K562 (cell line): Measurements from ENCODE around the gene USP38. TPM values are rescaled to one million over a fixed set of nuclear protein-coding genes. Genes with fewer than 3 reads are reported as not detected.

Source experiments
- ATAC-seq: fragments of 200-7000 bp; cut with Tn5 transposase; 3 replicates; pipeline ENCODE4 v1.9.1; 2020; ENCODE audit warnings: moderate library complexity
- BruUV-seq: library from RNA; stranded (reverse); fragments of 400-500 nt; replicated peaks from 2 replicates; lab custom pipeline; 2021; lab: Mats Ljungman, UMichigan
- CTCF ChIA-PET: fragments of 300-600 bp; formaldehyde crosslinking; extraction: SDS; loops from one replicate; lab custom pipeline; 2021; ENCODE audit warnings: low intra/inter-chr PET ratio; lab: Yijun Ruan, JAX
- POLR2A ChIA-PET: fragments of 300-600, 350-650 bp; sonication (Branson Sonifier 250); formaldehyde crosslinking; extraction: SDS; loops from one replicate; lab custom pipeline; 2021; ENCODE audit warnings: antibody characterized with exemption, inconsistent platforms; lab: Yijun Ruan, JAX
- DNase-seq, 4 experiments: peaks; one replicate each; pipeline versions ENCODE4 v3.0.0 to v3.0.0-alpha.2; 2011 to 2018; ENCODE audit warnings: low spot score in 3 of 4, mixed read lengths in 3 of 4; ENCODE audit errors: extremely low read depth in 1 of 4
- FAIRE-seq: peaks from 2 replicates; lab custom pipeline; 2011; peaks lifted over from hg19 to GRCh38; lab: Jason Lieb, UNC
- H2AFZ ChIP-seq: 2 replicates; pipeline ENCODE4 v1.6.0; 2011; ENCODE audit warnings: low read depth, low read length, control low read depth, inconsistent platforms
- H3K27ac ChIP-seq: fragments of 200-600 bp; 3 replicates; pipeline ENCODE4 v1.8.0; 2011; ENCODE audit warnings: low read depth, mild to moderate bottlenecking, control low read depth, inconsistent platforms, low read length, moderate library complexity, mixed read lengths; ENCODE audit errors: extremely low read depth
- H3K27me3 ChIP-seq, 2 experiments: fragments of 300-600 bp in 1 of 2; 2 replicates in 1 of 2; 3 replicates in 1 of 2; pipeline versions ENCODE4 v1.6.0 to v1.8.0; 2011; ENCODE audit warnings: inconsistent platforms in 2 of 2, low read length in 2 of 2, mild to moderate bottlenecking in 1 of 2, mixed read lengths in 1 of 2, moderate library complexity in 1 of 2; ENCODE audit not compliant: control insufficient read depth in 2 of 2, insufficient read depth in 2 of 2
- H3K36me3 ChIP-seq: fragments of 300-600 bp; 3 replicates; pipeline ENCODE4 v1.8.0; 2011; ENCODE audit warnings: mild to moderate bottlenecking, low read length, inconsistent platforms; ENCODE audit not compliant: control insufficient read depth, insufficient read depth
- H3K4me1 ChIP-seq, 2 experiments: fragments of 200-600 bp in 1 of 2; replicated peaks in 1 of 2; 2 replicates in 1 of 2; 3 replicates in 1 of 2; pipeline versions ENCODE4 v1.5.1 to v1.8.0; 2011; ENCODE audit warnings: inconsistent platforms in 2 of 2, low read length in 2 of 2, mild to moderate bottlenecking in 1 of 2, mixed read lengths in 1 of 2, moderate library complexity in 1 of 2; ENCODE audit not compliant: control insufficient read depth in 2 of 2, insufficient read depth in 2 of 2
- H3K4me2 ChIP-seq: 2 replicates; pipeline ENCODE4 v1.6.1; 2011; ENCODE audit warnings: low read length, control low read depth, inconsistent platforms, mixed read lengths; ENCODE audit not compliant: insufficient read depth
- H3K4me3 ChIP-seq: fragments of 200-600 bp; sonication (generic), shearing (Covaris generic); 2 replicates; pipeline ENCODE4 v1.5.1; 2016; ENCODE audit warnings: control low read depth, inconsistent platforms
- H3K79me2 ChIP-seq: fragments of 200-600 bp; 3 replicates; pipeline ENCODE4 v1.8.0; 2011; ENCODE audit warnings: low read length, inconsistent platforms; ENCODE audit not compliant: control insufficient read depth, insufficient read depth
- H3K9ac ChIP-seq, 2 experiments: 2 replicates each; pipeline versions ENCODE4 v1.6.0 to v1.6.1; 2011; ENCODE audit warnings: low read depth in 2 of 2, low read length in 2 of 2, control low read depth in 1 of 2, inconsistent platforms in 1 of 2, mild to moderate bottlenecking in 1 of 2, mixed read lengths in 1 of 2; ENCODE audit not compliant: insufficient read depth in 1 of 2
- H3K9me1 ChIP-seq: one replicate; pipeline ENCODE4 v1.6.0; 2011; ENCODE audit warnings: inconsistent platforms, mild to moderate bottlenecking, low read length, moderate library complexity; ENCODE audit not compliant: control insufficient read depth, insufficient read depth
- H3K9me3 ChIP-seq: replicated peaks from 2 replicates; pipeline ENCODE4 v1.5.1; 2011; ENCODE audit warnings: low read depth, low read length, inconsistent platforms; ENCODE audit not compliant: control insufficient read depth, insufficient read depth
- H4K20me1 ChIP-seq: replicated peaks from 2 replicates; pipeline ENCODE4 v1.6.1; 2011; ENCODE audit warnings: low read length, inconsistent platforms, mixed read lengths; ENCODE audit not compliant: control insufficient read depth, insufficient read depth
- C11orf30 ChIP-seq: fragments of 450-650 bp; IDR thresholded peaks from 2 replicates; pipeline ENCODE4 v1.6.1; 2016; ENCODE audit warnings: low read depth, mild to moderate bottlenecking
- E2F1 ChIP-seq: sonication (generic); formaldehyde crosslinking; IDR thresholded peaks from 2 replicates; pipeline ENCODE4 v1.8.1; 2023; ENCODE audit warnings: mild to moderate bottlenecking, missing genetic modification reagents, moderate library complexity
- SAFB ChIP-seq: fragments of 200-400 bp; formaldehyde crosslinking; IDR thresholded peaks from 2 replicates; pipeline ENCODE4 v1.6.1; 2017; ENCODE audit warnings: low read depth, low read length, borderline replicate concordance
- UBTF ChIP-seq, 2 experiments: IDR thresholded peaks; 2 replicates each; pipeline ENCODE4 v1.6.1; 2012; ENCODE audit warnings: improper control_type of control experiment in 2 of 2, low read depth in 2 of 2, low read length in 2 of 2, borderline replicate concordance in 1 of 2
- ZHX1 ChIP-seq: fragments of 150-350 bp; conservative IDR thresholded peaks from 2 replicates; pipeline ENCODE4 v1.6.1; 2014; ENCODE audit warnings: low read length
- ZNF431 ChIP-seq: sonication (generic); formaldehyde crosslinking; IDR thresholded peaks from 2 replicates; pipeline ENCODE4 v1.8.0; 2022; ENCODE audit warnings: mild to moderate bottlenecking, missing genetic modification reagents
- ZNF699 ChIP-seq: fragments of 250-450 bp; sonication (Bioruptor Pico); IDR thresholded peaks from 2 replicates; pipeline ENCODE4 v1.8.0; 2021; ENCODE audit warnings: mild to moderate bottlenecking, moderate library complexity; ENCODE audit not compliant: insufficient replicate concordance
- WGBS: fragments of 100-300 bp; shearing (Covaris generic); methylation state at CpG from one replicate; pipeline ENCODE4 v1.1.6; 2016; ENCODE audit warnings: low coverage, mixed read lengths; ENCODE audit not compliant: insufficient coverage; ENCODE audit errors: missing lambda C conversion rate; 5-methylcytosine and 5-hydroxymethylcytosine counted together
- in situ Hi-C: fragments of 300-500 bp; cut with MboI; formaldehyde crosslinking; loops from 4 replicates; pipeline ENCODE4 v1.15.0; 2018; ENCODE audit warnings: inconsistent platforms, mixed read lengths
- intact Hi-C: fragments of 100-400 bp; cut with micrococcal nuclease; formaldehyde crosslinking; loops from 2 replicates; pipeline ENCODE4 v1.14.2; 2022
- polyA plus RNA-seq, 8 experiments: library from polyadenylated mRNA; depleted of rRNA in 4 of 8; stranded (reverse) in 5 of 8; unstranded in 3 of 8; fragments of >200 nt; fragmentation: Nextera tagmentation in 2 of 8; fragmentation: Illumina TruSeq in 1 of 8; extraction: Ambion mirVana in 2 of 8; extraction: Trizol in 1 of 8; gene quantifications; 2 replicates each; pipeline versions ENCODE4 v1.2.1 to v1.2.3, GENCODE V29; 2011 to 2014; ENCODE audit warnings: inconsistent platforms in 1 of 8, missing spikeins in 1 of 8
- total RNA-seq, 7 experiments: library from RNA; depleted of rRNA in 6 of 7; stranded (reverse); fragments of >200 nt in 6 of 7; fragmentation: Illumina TruSeq in 2 of 7; extraction: Trizol in 2 of 7; gene quantifications; 2 replicates each; pipeline versions ENCODE4 v1.2.1 to v1.2.3, GENCODE V29; 2011 to 2021; ENCODE audit warnings: low replicate concordance in 1 of 7
- TF ChIP-seq, protein P1 (sequence below): fragments of 450-650 bp; IDR thresholded peaks from 2 replicates; pipeline ENCODE4 v1.6.1; 2014; ENCODE audit warnings: low read depth, mild to moderate bottlenecking, moderate library complexity, borderline replicate concordance

The USP38 gene
- total and polyA plus RNA-seq, 9 of the 15 experiments (the other 6 are each of a cell fraction or from before 2014, with no cell fraction given) = 4.2 to 20.6 (median 11.2) TPM

DNA sequence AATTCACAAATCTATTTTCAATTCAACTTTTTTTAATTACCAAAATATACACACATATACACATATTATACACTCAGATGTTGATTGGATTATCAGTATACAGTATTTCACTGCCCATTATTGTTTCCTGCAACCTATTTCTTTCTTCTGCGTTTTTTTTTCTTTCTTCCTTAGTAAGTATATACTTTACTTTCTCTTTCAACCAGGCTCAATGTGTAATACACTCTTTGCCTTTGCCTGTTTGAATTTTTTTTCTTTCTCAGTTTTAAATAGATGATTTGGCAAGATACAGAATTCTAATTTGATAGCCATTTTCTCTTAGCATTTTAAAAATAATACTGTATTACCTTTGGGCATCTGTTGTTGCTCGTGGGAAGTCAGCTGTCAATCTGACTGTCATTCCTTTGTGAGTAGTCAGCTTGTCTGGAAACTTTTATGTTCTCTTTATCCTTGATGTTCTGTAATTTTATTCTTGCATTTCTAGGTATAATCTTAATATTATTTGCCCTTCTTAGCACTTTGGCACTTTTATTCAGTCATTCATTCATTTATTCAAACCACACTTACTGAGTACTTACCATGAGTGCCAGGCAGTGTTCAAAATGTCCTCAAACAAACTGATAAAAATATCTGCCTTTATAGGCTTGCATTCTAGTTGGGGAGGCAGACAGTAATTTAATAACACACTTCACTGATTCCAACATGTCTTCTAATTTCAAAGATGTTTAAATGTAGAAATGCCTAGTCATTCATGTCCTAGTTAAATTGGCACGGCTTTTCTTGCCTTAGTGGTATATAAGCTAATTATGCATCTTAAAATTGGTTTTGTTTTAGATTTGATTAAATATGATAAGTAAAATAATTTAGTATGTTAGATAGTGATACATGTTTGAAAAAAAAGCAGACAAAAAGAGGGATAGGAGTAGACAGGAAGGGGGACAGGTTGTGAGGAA lies 3.7 kb downstream of the USP38 start:
- 16% methylated on average over 3 of the region's 3 CpGs for WGBS
- Histone ChIP-seq H3K9me3 (no peaks in the 10 kb centered on the region), H2AFZ (no peak overlapping the region), H3K4me3 (peak overlapping the region; percentile 83), H3K9ac (peak overlapping the region in 1 of 2 experiments; percentile 66; a peak in 2 of 4 replicates), H3K4me1 (peaks cover 0 to 8% of the 10 kb centered on the region in 2 experiments; a peak in 3 of 5 replicates), H3K36me3 (peaks cover 51% of the 10 kb centered on the region), H3K9me1 (no peaks in the 10 kb centered on the region), H4K20me1 (peaks cover 7% of the 10 kb centered on the region; the same call in 1 of the 2 replicates), H3K79me2 (peaks cover 85% of the 10 kb centered on the region), H3K27ac (no peak overlapping the region), H3K27me3 (no peaks in the 10 kb centered on the region), H3K4me2 (peak overlapping the region; percentile 73)
- no TSS peak for BruUV-seq
- DNase-seq = no peak
- CTCF ChIA-PET = no interaction called here
- no peak for FAIRE-seq
- in situ Hi-C loops = no loop called here
- POLR2A ChIA-PET = interaction anchor here (0.7 to 1.7 kb wide), 2 partner anchors 14 to 326 kb away, joined by 3 to 7 read pairs; no protein-coding TSS in a partner anchor
- ATAC-seq = no peak
- intact Hi-C loops = loop anchor here (5.0 kb wide), 2 partner anchors 149 to 949 kb away; partner anchors contain the start of gene GAB1
- TF ChIP-seq E2F1 (CRISPR knock-in tag) (no peak), C11orf30 (peak; percentile 53; the same call in 1 of the 2 replicates), ZNF699 (CRISPR knock-in tag) (no peak), UBTF (IDR thresholded peaks at IDR 0.05; ENCODE audit: borderline replicate concordance in 1 of 2, low read depth in 2 of 2, low read length in 2 of 2) (no peak), ZHX1 (no peak), ZNF431 (no peak), SAFB (no peak)
- TF ChIP-seq, protein P1, sequence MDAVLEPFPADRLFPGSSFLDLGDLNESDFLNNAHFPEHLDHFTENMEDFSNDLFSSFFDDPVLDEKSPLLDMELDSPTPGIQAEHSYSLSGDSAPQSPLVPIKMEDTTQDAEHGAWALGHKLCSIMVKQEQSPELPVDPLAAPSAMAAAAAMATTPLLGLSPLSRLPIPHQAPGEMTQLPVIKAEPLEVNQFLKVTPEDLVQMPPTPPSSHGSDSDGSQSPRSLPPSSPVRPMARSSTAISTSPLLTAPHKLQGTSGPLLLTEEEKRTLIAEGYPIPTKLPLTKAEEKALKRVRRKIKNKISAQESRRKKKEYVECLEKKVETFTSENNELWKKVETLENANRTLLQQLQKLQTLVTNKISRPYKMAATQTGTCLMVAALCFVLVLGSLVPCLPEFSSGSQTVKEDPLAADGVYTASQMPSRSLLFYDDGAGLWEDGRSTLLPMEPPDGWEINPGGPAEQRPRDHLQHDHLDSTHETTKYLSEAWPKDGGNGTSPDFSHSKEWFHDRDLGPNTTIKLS = no peak
